Endothelial cell of umbilical vein (primary cell): ENCODE measurements around the gene MYH9. TPM values are rescaled to one million over a fixed set of nuclear protein-coding genes. Genes with fewer than 3 reads are reported as not detected.

Source experiments
- BruUV-seq: library from RNA; stranded (reverse); fragments of 400-500 nt; replicated peaks from 2 replicates; lab custom pipeline; 2021; lab: Mats Ljungman, UMichigan
- CTCF ChIA-PET: fragments of 300-600, 350-600 bp; sonication (Branson Sonifier 250); formaldehyde crosslinking; loops from one replicate; lab custom pipeline; 2021; ENCODE audit warnings: antibody characterized with exemption, inconsistent platforms; lab: Charles Lee
- POLR2A ChIA-PET: fragments of 300-600, 350-600 bp; sonication (Branson Sonifier 250); formaldehyde crosslinking; loops from one replicate; lab custom pipeline; 2021; ENCODE audit warnings: antibody characterized with exemption, inconsistent platforms; lab: Charles Lee
- DNase-seq: peaks from one replicate; pipeline ENCODE4 v3.0.0-alpha.2; 2011; ENCODE audit warnings: low read depth, low spot score
- FAIRE-seq: peaks from 2 replicates; lab custom pipeline; 2011; peaks lifted over from hg19 to GRCh38; lab: Jason Lieb, UNC
- H2AFZ ChIP-seq: 2 replicates; pipeline ENCODE4 v1.6.0; 2012; ENCODE audit warnings: low read depth, low read length, control low read depth, inconsistent platforms
- H3K27ac ChIP-seq: 2 replicates; pipeline ENCODE4 v1.5.1; 2011; ENCODE audit warnings: low read depth, mild to moderate bottlenecking, control low read depth, low read length, moderate library complexity; ENCODE audit not compliant: insufficient read depth
- H3K27me3 ChIP-seq, 2 experiments: 2 replicates each; pipeline versions ENCODE4 v1.6.0 to v1.6.1; 2011; ENCODE audit warnings: low read length in 2 of 2, mixed read lengths in 1 of 2; ENCODE audit not compliant: control insufficient read depth in 2 of 2, insufficient read depth in 2 of 2
- H3K36me3 ChIP-seq, 2 experiments: 2 replicates in 1 of 2; 3 replicates in 1 of 2; pipeline ENCODE4 v1.5.1; 2011; ENCODE audit warnings: low read length in 2 of 2, mild to moderate bottlenecking in 1 of 2, moderate library complexity in 1 of 2; ENCODE audit not compliant: control insufficient read depth in 2 of 2, insufficient read depth in 2 of 2; ENCODE audit errors: extremely low read depth in 1 of 2
- H3K4me1 ChIP-seq: 3 replicates; pipeline ENCODE4 v1.5.1; 2011; ENCODE audit warnings: mild to moderate bottlenecking, low read length; ENCODE audit not compliant: control insufficient read depth, insufficient read depth; ENCODE audit errors: extremely low read depth
- H3K4me2 ChIP-seq: 2 replicates; pipeline ENCODE4 v1.6.1; 2011; ENCODE audit warnings: low read length, control low read depth, mixed read lengths; ENCODE audit not compliant: insufficient read depth
- H3K4me3 ChIP-seq, 3 experiments: fragments of 200-600 bp in 1 of 3; sonication (generic), shearing (Covaris generic) in 1 of 3; replicated peaks in 1 of 3; 2 replicates each; pipeline ENCODE4 v1.5.1; 2011 to 2016; ENCODE audit warnings: control low read depth in 3 of 3, low read length in 3 of 3, mild to moderate bottlenecking in 2 of 3, inconsistent platforms in 1 of 3, low read depth in 1 of 3, moderate library complexity in 1 of 3; ENCODE audit not compliant: insufficient read depth in 1 of 3
- H3K79me2 ChIP-seq: 2 replicates; pipeline ENCODE4 v1.6.0; 2012; ENCODE audit warnings: low read length, inconsistent platforms; ENCODE audit not compliant: control insufficient read depth, insufficient read depth
- H3K9ac ChIP-seq: replicated peaks from 2 replicates; pipeline ENCODE3; 2011; ENCODE audit warnings: low read length, control low read depth; ENCODE audit not compliant: insufficient read depth; ENCODE audit errors: extremely low read depth
- H3K9me1 ChIP-seq: replicated peaks from 3 replicates; pipeline ENCODE4 v1.6.0; 2011; ENCODE audit warnings: mild to moderate bottlenecking, low read length; ENCODE audit not compliant: control insufficient read depth, insufficient read depth; ENCODE audit errors: extremely low read depth
- H3K9me3 ChIP-seq: replicated peaks from 2 replicates; pipeline ENCODE4 v1.5.1; 2012; ENCODE audit warnings: low read length, inconsistent platforms; ENCODE audit not compliant: control insufficient read depth, insufficient read depth
- H4K20me1 ChIP-seq: replicated peaks from 2 replicates; pipeline ENCODE3; 2011; ENCODE audit warnings: mild to moderate bottlenecking, low read length; ENCODE audit not compliant: control insufficient read depth, insufficient read depth; ENCODE audit errors: extremely low read depth
- EZH2 ChIP-seq: IDR thresholded peaks from 2 replicates; pipeline ENCODE4 v1.6.1; 2012; ENCODE audit warnings: borderline replicate concordance, low read depth, mild to moderate bottlenecking, moderate library complexity, low read length, inconsistent platforms; ENCODE audit not compliant: severe bottlenecking
- FOS ChIP-seq: IDR thresholded peaks from 2 replicates; pipeline ENCODE4 v1.6.1; 2011; ENCODE audit warnings: mild to moderate bottlenecking, low read length, moderate library complexity, borderline replicate concordance; ENCODE audit not compliant: insufficient read depth
- GATA2 ChIP-seq: IDR thresholded peaks from 2 replicates; pipeline ENCODE4 v1.7.0; 2011; ENCODE audit warnings: low read depth, mild to moderate bottlenecking, moderate library complexity, mixed read lengths, low read length; ENCODE audit not compliant: insufficient read length, insufficient read depth
- JUN ChIP-seq: IDR thresholded peaks from 2 replicates; pipeline ENCODE4 v1.6.1; 2011; ENCODE audit warnings: borderline replicate concordance, low read depth; ENCODE audit not compliant: insufficient read length, insufficient read depth
- MAX ChIP-seq: IDR thresholded peaks from 2 replicates; pipeline ENCODE4 v1.6.1; 2011; ENCODE audit not compliant: insufficient read depth, insufficient read length
- MYC ChIP-seq: IDR thresholded peaks from one replicate; pipeline ENCODE4 v1.6.1; 2011; ENCODE audit warnings: mild to moderate bottlenecking, low read depth, low read length
- POLR2A ChIP-seq: IDR thresholded peaks from 2 replicates; pipeline ENCODE4 v1.6.1; 2012; ENCODE audit warnings: low read depth, mild to moderate bottlenecking, control low read depth, low read length
- POLR2AphosphoS5 ChIP-seq: IDR thresholded peaks from 2 replicates; pipeline ENCODE4 v1.6.1; 2012; ENCODE audit warnings: low read depth, mild to moderate bottlenecking, control low read depth, low read length, moderate library complexity; ENCODE audit not compliant: insufficient read depth
- dilution Hi-C: fragments of 300-500 bp; cut with MboI; formaldehyde crosslinking; loops from one replicate; pipeline ENCODE4 v1.15.0; 2019; ENCODE audit warnings: low sequenced_read_pairs; ENCODE audit not compliant: extremely low pct_ligation_motif_present
- intact Hi-C: fragments of 100-400 bp; cut with micrococcal nuclease; formaldehyde crosslinking; loops from one replicate; pipeline ENCODE4 v1.10.0; 2022
- polyA plus RNA-seq, 4 experiments: library from polyadenylated mRNA; depleted of rRNA in 3 of 4; stranded (reverse) in 3 of 4; unstranded in 1 of 4; fragments of >200 nt; gene quantifications; 2 replicates each; pipeline versions ENCODE4 v1.2.1 to v1.2.3, GENCODE V29; 2011 to 2012; ENCODE audit warnings: missing spikeins in 1 of 4
- total RNA-seq: library from RNA; stranded (reverse); gene quantifications from 2 replicates; pipeline ENCODE4 v1.2.3, GENCODE V29; 2021
- TF ChIP-seq, protein P1 (sequence below), 2 donors: IDR thresholded peaks; 1 replicate in 1 of 2; 2 replicates in 1 of 2; pipeline ENCODE4 v1.5.1; 2011; ENCODE audit warnings: low read length in 2 of 2, mild to moderate bottlenecking in 2 of 2, moderate library complexity in 2 of 2, control low read depth in 1 of 2, inconsistent platforms in 1 of 2, low read depth in 1 of 2; ENCODE audit not compliant: insufficient read depth in 1 of 2; ENCODE audit errors: extremely low read depth in 1 of 2

Gene MYH9
- total and polyA plus RNA-seq, 2 donors (not counting 3 experiments of a cell fraction or from before 2014, with no cell fraction given), result 188 to 1,413 TPM

GRCh38 chr22:36364255-36365019 lies 23.3 kb downstream of the MYH9 start:
- Histone ChIP-seq H2AFZ (no peak overlapping the region), H4K20me1 (peaks cover 4% of the 10 kb centered on the region), H3K4me2 (peak overlapping the region; percentile 19), H3K4me3 (no peak overlapping the region), H3K36me3 (peaks cover 7 to 10% of the 10 kb centered on the region in 2 experiments), H3K9ac (peak overlapping the region; percentile 72), H3K79me2 (peaks cover 96% of the 10 kb centered on the region), H3K27me3 (no peaks in the 10 kb centered on the region), H3K27ac (peak overlapping the region; percentile 88), H3K4me1 (peaks cover 91% of the 10 kb centered on the region), H3K9me3 (no peaks in the 10 kb centered on the region), H3K9me1 (no peaks in the 10 kb centered on the region)
- BruUV-seq, result TSS peak; percentile 21
- TF ChIP-seq GATA2 (no peak), EZH2 (no peak), JUN (no peak), POLR2AphosphoS5 (no peak), MAX (no peak), MYC (no peak), POLR2A (no peak), FOS (no peak)
- TF ChIP-seq, protein P1, sequence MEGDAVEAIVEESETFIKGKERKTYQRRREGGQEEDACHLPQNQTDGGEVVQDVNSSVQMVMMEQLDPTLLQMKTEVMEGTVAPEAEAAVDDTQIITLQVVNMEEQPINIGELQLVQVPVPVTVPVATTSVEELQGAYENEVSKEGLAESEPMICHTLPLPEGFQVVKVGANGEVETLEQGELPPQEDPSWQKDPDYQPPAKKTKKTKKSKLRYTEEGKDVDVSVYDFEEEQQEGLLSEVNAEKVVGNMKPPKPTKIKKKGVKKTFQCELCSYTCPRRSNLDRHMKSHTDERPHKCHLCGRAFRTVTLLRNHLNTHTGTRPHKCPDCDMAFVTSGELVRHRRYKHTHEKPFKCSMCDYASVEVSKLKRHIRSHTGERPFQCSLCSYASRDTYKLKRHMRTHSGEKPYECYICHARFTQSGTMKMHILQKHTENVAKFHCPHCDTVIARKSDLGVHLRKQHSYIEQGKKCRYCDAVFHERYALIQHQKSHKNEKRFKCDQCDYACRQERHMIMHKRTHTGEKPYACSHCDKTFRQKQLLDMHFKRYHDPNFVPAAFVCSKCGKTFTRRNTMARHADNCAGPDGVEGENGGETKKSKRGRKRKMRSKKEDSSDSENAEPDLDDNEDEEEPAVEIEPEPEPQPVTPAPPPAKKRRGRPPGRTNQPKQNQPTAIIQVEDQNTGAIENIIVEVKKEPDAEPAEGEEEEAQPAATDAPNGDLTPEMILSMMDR (IDR thresholded peaks at IDR 0.05; ENCODE audit: extremely low read depth in 1 of 2, insufficient read depth in 1 of 2, low read depth in 1 of 2, low read length in 2 of 2), result no peak
- dilution Hi-C loops (no loop called here), intact Hi-C loops (loop anchor here (1.0 to 5.0 kb wide), 3 partner anchors 12 to 103 kb away; no protein-coding TSS in a partner anchor)
- CTCF ChIA-PET, result interaction anchor here (0.7 to 2.8 kb wide), 12 partner anchors 9 to 106 kb away, joined by 3 to 19 read pairs (median 4); no protein-coding TSS in a partner anchor
- POLR2A ChIA-PET, result interaction anchor here (0.7 to 2.3 kb wide), 12 partner anchors 9 to 106 kb away, joined by 3 to 19 read pairs (median 4); partner anchors contain the start of gene MYH9
- DNase-seq (no peak), FAIRE-seq (no peak)
